Pancreas (tissue), 10 donors: ENCODE measurements around the gene ROBO4. TPM values are rescaled to one million over a fixed set of nuclear protein-coding genes. Genes with fewer than 3 reads are reported as not detected.

Experiments
- ATAC-seq, 4 donors: fragments of 200-7000 bp; cut with Tn5 transposase; one replicate each; pipeline versions ENCODE4 v1.8.0 to v1.9.1; 2020; ENCODE audit warnings: mild to moderate bottlenecking in 4 of 4, moderate library complexity in 4 of 4
- DNase-seq, 6 donors: peaks; one replicate each; pipeline ENCODE4 v3.0.0-alpha.2; 2020
- FAIRE-seq: peaks from 2 replicates; lab custom pipeline; 2012; peaks lifted over from hg19 to GRCh38; lab: Jason Lieb, UNC
- H3K27ac ChIP-seq, 4 donors: fragments of 200-600 bp; sonication (generic); 1 replicate in 3 of 4; 2 replicates in 1 of 4; pipeline versions ENCODE4 v1.5.0 to v1.8.0; 2020
- H3K27me3 ChIP-seq, 4 donors: fragments of 200-600 bp; one replicate each; pipeline ENCODE4 v1.8.0; 2021
- H3K36me3 ChIP-seq, 3 donors: fragments of 200-600 bp; sonication (generic) in 1 of 3; one replicate each; pipeline versions ENCODE4 v1.5.0 to v1.8.0; 2020 to 2021
- H3K4me1 ChIP-seq, 3 donors: fragments of 200-600 bp; one replicate each; pipeline ENCODE4 v1.8.0; 2021
- H3K4me3 ChIP-seq, 4 donors: fragments of 200-600 bp; sonication (generic) in 2 of 4; one replicate each; pipeline versions ENCODE4 v1.5.0 to v1.8.0; 2020 to 2021
- H3K9me3 ChIP-seq, 4 donors: fragments of 200-600 bp; one replicate each; pipeline ENCODE4 v1.8.0; 2021
- CTCF ChIP-seq, 4 donors: fragments of 200-600 bp; sonication (generic) in 3 of 4; IDR thresholded peaks; one replicate each; pipeline versions ENCODE4 v1.5.0 to v1.8.0; 2021; ENCODE audit warnings: antibody characterized with exemption in 4 of 4
- WGBS, 2 donors: extraction: QIAGEN DNeasy Blood & Tissue Kit; methylation state at CpG; one replicate each; pipeline ENCODE4 v1.1.7; 2013; 5-methylcytosine and 5-hydroxymethylcytosine counted together
- intact Hi-C, 3 donors: fragments of 100-400 bp; cut with DNase I; formaldehyde crosslinking; loops; one replicate each; pipeline versions ENCODE4 v1.11.1 to v1.14.2; 2022
- polyA plus RNA-seq, 2 donors: library from polyadenylated mRNA; stranded (reverse); fragments of 200-250 nt; gene quantifications; one replicate each; pipeline ENCODE4 v1.2.3, GENCODE V29; 2013
- total RNA-seq, 6 donors: library from RNA; stranded (reverse); fragmentation: NEBNext Ultra II Directional in 4 of 6; extraction: Animal tissue kit (Norgen Biotek cat#: 25700) in 4 of 6; gene quantifications; one replicate each; pipeline versions ENCODE4 v1.2.1 to v1.2.4, GENCODE V29; 2021 to 2023
- donor health status: healthy with polysubstance abuse.
- donor health status: DM: no; HTN: no; CAD: no; lungs with moderate emphysema.
- donor health status: DM: no; HTN: no; CAD: no.
- donor health status: control.
- donor health status: control.
- donor health status: Bipolar disorder and iron deficiency.
- donor health status: DM: yes; HTN: yes; CAD: no.
- donor health status: DM: no; HTN: no; CAD: no.
- donor health status: DM: no; HTN: no; CAD: no.
- donor health status: DM: yes; HTN: yes; CAD: no.

The ROBO4 gene
- total RNA-seq (1 to 10 TPM; 2.3 to 4.7 (median 3.3) TPM), polyA plus RNA-seq (1 to 10 TPM; 9.4 to 9.8 TPM)

GRCh38 chr11:124897674-124898262 lies at the start of gene ROBO4:
TSS of gene ROBO4 (minus strand) at chr11:124897865. CDS start at chr11:124897795, 70 bp downstream.
- no peak for FAIRE-seq
- WGBS, 2 donors = 41 to 46% methylated on average over 12 of the region's 12 CpGs
- no peak for DNase-seq

DNA sequence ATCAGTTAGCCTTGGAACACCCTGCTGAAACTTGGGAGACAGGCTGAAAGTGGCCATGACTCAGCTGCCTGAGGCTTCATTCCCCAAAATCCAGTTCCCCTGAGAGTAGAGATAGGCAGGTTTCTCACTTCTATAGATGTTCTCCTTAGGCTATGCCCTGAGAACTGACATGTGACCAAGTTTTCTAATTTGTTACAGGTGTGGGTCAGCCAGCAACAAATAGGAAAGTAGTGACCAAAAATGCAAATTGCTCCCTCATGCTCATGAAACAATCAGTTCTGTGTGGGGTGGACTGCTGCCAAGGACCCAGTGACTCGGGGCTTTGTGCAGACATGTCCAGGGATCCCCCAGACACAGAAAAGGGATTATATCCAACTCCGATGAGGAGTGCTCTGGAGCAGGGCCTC lies 49.1 kb upstream of the ROBO4 start:
- DNase-seq (no peak), FAIRE-seq (no peak), ATAC-seq (no peak)
- no peak for TF ChIP-seq CTCF (IDR thresholded peaks at IDR 0.05)
- intact Hi-C loops = no loop called here
- Histone ChIP-seq H3K27ac (no peak overlapping the region), H3K27me3 (no peaks in the 10 kb centered on the region), H3K9me3 (no peaks in the 10 kb centered on the region), H3K4me1 (no peaks in the 10 kb centered on the region), H3K4me3 (no peak overlapping the region), H3K36me3 (no peaks in the 10 kb centered on the region)
- WGBS, 2 donors = 48 to 64% methylated on average over 2 of the region's 2 CpGs

More at GRCh38 chr11:124897674-124898262, at the start of gene ROBO4:
- H3K27me3 ChIP-seq = no peaks in the 10 kb centered on the region
- intact Hi-C loops = no loop called here
- H3K27ac ChIP-seq = peak within 1 kb of the TSS in 1 of 4 donors; percentile 28
- peak within 1 kb of the TSS in 1 of 4 donors; percentile 18 for H3K4me3 ChIP-seq
- H3K4me1 ChIP-seq = no peaks in the 10 kb centered on the region
- H3K9me3 ChIP-seq = no peaks in the 10 kb centered on the region
- no peak for TF ChIP-seq CTCF (IDR thresholded peaks at IDR 0.05)
- ATAC-seq = peak in 1 of 4 donors; percentile 27
- no peaks in the 10 kb centered on the region for H3K36me3 ChIP-seq

- TF ChIP-seq CTCF (IDR thresholded peaks at IDR 0.05) = no peak
- Histone ChIP-seq H3K9me3 (no peaks in the 10 kb centered on the region), H3K4me3 (no peak overlapping the region), H3K36me3 (no peaks in the 10 kb centered on the region), H3K27ac (no peak overlapping the region), H3K4me1 (no peaks in the 10 kb centered on the region), H3K27me3 (no peaks in the 10 kb centered on the region)
- ATAC-seq (no peak), DNase-seq (no peak), FAIRE-seq (no peak)
- intact Hi-C loops = no loop called here
- WGBS, 2 donors = 54 to 62% methylated on average over 6 of the region's 6 CpGs
Measured at GRCh38 chr11:124945826-124946225, 48.2 kb upstream of the ROBO4 start.

DNA sequence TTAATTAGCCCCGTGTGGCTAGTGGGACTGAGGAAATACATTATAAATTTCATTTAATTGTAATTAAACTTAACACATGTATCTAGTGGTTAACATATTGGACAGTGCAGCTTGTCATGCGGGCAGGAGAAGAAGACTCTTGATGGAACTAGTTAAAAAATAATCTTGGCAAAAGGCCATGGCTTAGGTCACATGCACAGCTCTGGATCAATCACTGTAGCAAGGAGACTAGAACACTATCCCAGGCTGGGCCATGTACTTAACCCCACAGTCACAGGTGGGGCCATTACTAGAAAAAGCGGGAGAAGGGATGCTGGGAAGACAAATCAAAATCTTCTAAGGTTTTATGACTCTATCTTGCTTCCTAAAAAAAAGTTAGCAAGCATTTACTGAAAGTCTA lies 46.9 kb upstream of the ROBO4 start:
- no peaks in the 10 kb centered on the region for H3K27me3 ChIP-seq
- WGBS, 2 donors = 66 to 76% methylated on average over 3 of the region's 3 CpGs
- H3K4me1 ChIP-seq = no peaks in the 10 kb centered on the region
- H3K27ac ChIP-seq = no peak overlapping the region
- H3K9me3 ChIP-seq = no peaks in the 10 kb centered on the region
- H3K36me3 ChIP-seq = no peaks in the 10 kb centered on the region
- intact Hi-C loops = no loop called here
- no peak overlapping the region for H3K4me3 ChIP-seq
- ATAC-seq = no peak
- TF ChIP-seq CTCF (IDR thresholded peaks at IDR 0.05) = no peak
- no peak for FAIRE-seq
- DNase-seq = no peak

DNA sequence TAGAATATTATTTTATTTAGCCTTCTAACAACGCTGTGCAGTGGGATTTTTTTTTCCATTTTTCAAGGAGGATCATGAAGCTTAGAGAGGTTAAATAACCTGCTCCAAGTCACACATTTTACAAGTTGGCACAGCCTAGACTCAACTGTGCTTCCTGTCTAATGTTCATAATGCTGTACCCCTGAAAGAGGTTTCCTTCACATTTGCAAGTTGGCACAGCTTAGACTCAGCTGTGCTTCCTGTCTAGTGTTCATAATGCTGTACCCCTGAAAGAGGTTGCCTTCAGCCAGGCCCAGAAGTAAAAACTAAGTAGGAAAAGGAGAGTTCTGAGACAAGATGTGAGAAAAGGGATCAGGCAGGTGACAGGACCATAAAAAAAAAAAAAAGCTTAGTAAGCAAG lies 46.1 kb upstream of the ROBO4 start:
- Histone ChIP-seq H3K27me3 (no peaks in the 10 kb centered on the region), H3K4me3 (no peak overlapping the region), H3K36me3 (no peaks in the 10 kb centered on the region), H3K9me3 (no peaks in the 10 kb centered on the region), H3K4me1 (no peaks in the 10 kb centered on the region), H3K27ac (no peak overlapping the region)
- 48 to 72% methylated on average over 1 of the region's 1 CpG for WGBS, 2 donors
- DNase-seq = no peak
- FAIRE-seq = no peak
- no peak for ATAC-seq
- no peak for TF ChIP-seq CTCF (IDR thresholded peaks at IDR 0.05)
- intact Hi-C loops = no loop called here
